Measurements from ENCODE around the gene YTHDC2. TPM values are rescaled to one million over a fixed set of nuclear protein-coding genes. Genes with fewer than 3 reads are reported as not detected.

YTHDC2 gene
- total RNA-seq, result 10 to 100 TPM; 21.9 to 27.4 TPM

- ATAC-seq (replicated peaks in 1 of 2), result peak; percentile 98
- Mint-ChIP-seq H3K36me3 (ENCODE audit: insufficient read depth in 2 of 2) (peaks cover 0 to 4% of the 10 kb centered on the region in 2 donors), H3K4me3 (peak within 1 kb of the TSS; percentile 90 to 97), H3K27ac (peak within 1 kb of the TSS; percentile 97), H3K9me3 (no peaks in the 10 kb centered on the region), H3K4me1 (ENCODE audit: low read depth) (peaks cover 30% of the 10 kb centered on the region), H3K27me3 (ENCODE audit: low read depth) (peaks cover 18% of the 10 kb centered on the region)
- peak; percentile 91 to 93 for DNase-seq
Measured at GRCh38 chr5:113513384-113514288, at the start of gene YTHDC2. TSS of gene YTHDC2 (plus strand) at chr5:113513694. CDS start at chr5:113513896, 202 bp downstream.

GRCh38 chr5:113474100-113474728 lies 39.3 kb upstream of the YTHDC2 start:
- Mint-ChIP-seq H3K4me1 (ENCODE audit: low read depth) (no peaks in the 10 kb centered on the region), H3K9me3 (peaks cover 0 to 4% of the 10 kb centered on the region in 2 donors), H3K4me3 (no peak overlapping the region), H3K27me3 (ENCODE audit: low read depth) (peaks cover 16% of the 10 kb centered on the region), H3K36me3 (ENCODE audit: insufficient read depth in 2 of 2) (no peaks in the 10 kb centered on the region), H3K27ac (no peak overlapping the region)
- no peak for ATAC-seq (replicated peaks in 1 of 2)
- no peak for DNase-seq

- ATAC-seq (replicated peaks in 1 of 2) (no peak), DNase-seq (no peak)
- Mint-ChIP-seq H3K27ac (no peak overlapping the region), H3K36me3 (ENCODE audit: insufficient read depth in 2 of 2) (no peaks in the 10 kb centered on the region), H3K4me1 (ENCODE audit: low read depth) (no peaks in the 10 kb centered on the region), H3K4me3 (no peak overlapping the region), H3K9me3 (no peaks in the 10 kb centered on the region), H3K27me3 (ENCODE audit: low read depth) (peaks cover 23% of the 10 kb centered on the region)
Measured at GRCh38 chr5:113478691-113479090, 34.8 kb upstream of the YTHDC2 start.

- Mint-ChIP-seq H3K4me1 (ENCODE audit: low read depth) (no peaks in the 10 kb centered on the region), H3K4me3 (no peak overlapping the region), H3K9me3 (no peaks in the 10 kb centered on the region), H3K27me3 (ENCODE audit: low read depth) (peaks cover 25% of the 10 kb centered on the region), H3K27ac (no peak overlapping the region), H3K36me3 (ENCODE audit: insufficient read depth in 2 of 2) (no peaks in the 10 kb centered on the region)
- ATAC-seq (replicated peaks in 1 of 2), result no peak
- DNase-seq, result no peak
Measured at GRCh38 chr5:113480243-113480642, 33.3 kb upstream of the YTHDC2 start.

GRCh38 chr5:113487416-113487780 lies 26.1 kb upstream of the YTHDC2 start:
- no peak overlapping the region for H3K27ac Mint-ChIP-seq
- peaks cover 13% of the 10 kb centered on the region for H3K4me1 Mint-ChIP-seq (ENCODE audit: low read depth)
- peak overlapping the region; percentile 85 to 89 for H3K4me3 Mint-ChIP-seq
- ATAC-seq (replicated peaks in 1 of 2) (peak; percentile 18 to 34), DNase-seq (no peak)
- H3K9me3 Mint-ChIP-seq, result peaks cover 5 to 11% of the 10 kb centered on the region in 2 donors
- peaks cover 73% of the 10 kb centered on the region for H3K27me3 Mint-ChIP-seq (ENCODE audit: low read depth)
- H3K36me3 Mint-ChIP-seq (ENCODE audit: insufficient read depth in 2 of 2), result peaks cover 13 to 16% of the 10 kb centered on the region in 2 donors

- Mint-ChIP-seq H3K27ac (no peak within 1 kb of the TSS), H3K9me3 (peaks cover 5 to 11% of the 10 kb centered on the region in 2 donors), H3K27me3 (ENCODE audit: low read depth) (peaks cover 69% of the 10 kb centered on the region), H3K4me1 (ENCODE audit: low read depth) (peaks cover 13% of the 10 kb centered on the region), H3K4me3 (peak within 1 kb of the TSS; percentile 85 to 89), H3K36me3 (ENCODE audit: insufficient read depth in 2 of 2) (peaks cover 13 to 16% of the 10 kb centered on the region in 2 donors)
- peak; percentile 72 to 76 for ATAC-seq (replicated peaks in 1 of 2)
- DNase-seq, result peak; percentile 40 to 52
Measured at GRCh38 chr5:113487781-113488644, 25.5 kb upstream of the YTHDC2 start, which contains the start of gene MCC. TSS of gene MCC (minus strand) at chr5:113488453.

GRCh38 chr5:113488645-113489184 lies 24.8 kb upstream of the YTHDC2 start:
- Mint-ChIP-seq H3K9me3 (peaks cover 5 to 11% of the 10 kb centered on the region in 2 donors), H3K4me3 (peak overlapping the region; percentile 85 to 89), H3K27ac (no peak overlapping the region), H3K4me1 (ENCODE audit: low read depth) (peaks cover 13% of the 10 kb centered on the region), H3K36me3 (ENCODE audit: insufficient read depth in 2 of 2) (peaks cover 13 to 16% of the 10 kb centered on the region in 2 donors), H3K27me3 (ENCODE audit: low read depth) (peaks cover 65% of the 10 kb centered on the region)
- ATAC-seq (replicated peaks in 1 of 2) (peak; percentile 38 to 41), DNase-seq (no peak)

GRCh38 chr5:113489299-113489698 lies 24.2 kb upstream of the YTHDC2 start:
- Mint-ChIP-seq H3K4me1 (ENCODE audit: low read depth) (peaks cover 13% of the 10 kb centered on the region), H3K27ac (no peak overlapping the region), H3K9me3 (peaks cover 5 to 11% of the 10 kb centered on the region in 2 donors), H3K27me3 (ENCODE audit: low read depth) (peaks cover 61% of the 10 kb centered on the region), H3K36me3 (ENCODE audit: insufficient read depth in 2 of 2) (peaks cover 13 to 16% of the 10 kb centered on the region in 2 donors), H3K4me3 (peak overlapping the region; percentile 85 to 89)
- DNase-seq (no peak), ATAC-seq (replicated peaks in 1 of 2) (peak; percentile 54 to 57)

- peaks cover 13% of the 10 kb centered on the region for H3K4me1 Mint-ChIP-seq (ENCODE audit: low read depth)
Measured at GRCh38 chr5:113490317-113490716, 23.2 kb upstream of the YTHDC2 start.

GRCh38 chr5:113491022-113491421 lies 22.5 kb upstream of the YTHDC2 start:
- Mint-ChIP-seq H3K4me1 (ENCODE audit: low read depth) (peaks cover 13% of the 10 kb centered on the region), H3K9me3 (peaks cover 5 to 11% of the 10 kb centered on the region in 2 donors), H3K27me3 (ENCODE audit: low read depth) (peaks cover 57% of the 10 kb centered on the region), H3K4me3 (no peak overlapping the region), H3K36me3 (ENCODE audit: insufficient read depth in 2 of 2) (peaks cover 13 to 16% of the 10 kb centered on the region in 2 donors), H3K27ac (no peak overlapping the region)
- ATAC-seq (replicated peaks in 1 of 2) (no peak), DNase-seq (no peak)

More at GRCh38 chr5:113490317-113490716, 23.2 kb upstream of the YTHDC2 start:
- Mint-ChIP-seq H3K9me3 (peaks cover 5 to 11% of the 10 kb centered on the region in 2 donors), H3K27me3 (ENCODE audit: low read depth) (peaks cover 62% of the 10 kb centered on the region), H3K27ac (no peak overlapping the region), H3K36me3 (ENCODE audit: insufficient read depth in 2 of 2) (peaks cover 13 to 16% of the 10 kb centered on the region in 2 donors), H3K4me3 (no peak overlapping the region)
- DNase-seq (no peak), ATAC-seq (replicated peaks in 1 of 2) (no peak)

- DNase-seq (no peak), ATAC-seq (replicated peaks in 1 of 2) (no peak)
- Mint-ChIP-seq H3K27me3 (ENCODE audit: low read depth) (peaks cover 59% of the 10 kb centered on the region), H3K4me1 (ENCODE audit: low read depth) (peaks cover 12% of the 10 kb centered on the region), H3K9me3 (peaks cover 5 to 11% of the 10 kb centered on the region in 2 donors), H3K4me3 (no peak overlapping the region), H3K36me3 (ENCODE audit: insufficient read depth in 2 of 2) (peaks cover 13 to 16% of the 10 kb centered on the region in 2 donors), H3K27ac (no peak overlapping the region)
Measured at GRCh38 chr5:113493446-113493845, 20.0 kb upstream of the YTHDC2 start.

- Mint-ChIP-seq H3K9me3 (peaks cover 6 to 7% of the 10 kb centered on the region in 2 donors), H3K27me3 (ENCODE audit: low read depth) (peaks cover 61% of the 10 kb centered on the region), H3K27ac (no peak overlapping the region), H3K36me3 (ENCODE audit: insufficient read depth in 2 of 2) (peaks cover 5% of the 10 kb centered on the region in 2 donors), H3K4me1 (ENCODE audit: low read depth) (no peaks in the 10 kb centered on the region), H3K4me3 (no peak overlapping the region)
- ATAC-seq (replicated peaks in 1 of 2) (no peak), DNase-seq (no peak)
Measured at GRCh38 chr5:113495422-113495841, 18.1 kb upstream of the YTHDC2 start.
